Left renal cortex interstitium (tissue), 4 donors: Measurements from ENCODE around the gene BCL2L12. TPM values are rescaled to one million over a fixed set of nuclear protein-coding genes. Genes with fewer than 3 reads are reported as not detected.
A peak's percentile ranks its signal among the peaks of the same experiment; 100 is the strongest.

Source experiments
- DNase-seq, 4 donors: peaks; one replicate each; pipeline ENCODE4 v3.0.0-alpha.2; 2013; ENCODE audit warnings: low read depth in 4 of 4, low spot score in 2 of 4, missing footprints in 1 of 4
- polyA plus RNA-seq, 4 donors: library from polyadenylated mRNA; unstranded; fragments of 120-200 nt; gene quantifications; one replicate each; pipeline ENCODE4 v1.2.1, GENCODE V29; 2013; ENCODE audit not compliant: insufficient read length in 4 of 4

The BCL2L12 gene
- polyA plus RNA-seq, 4 donors: 17.6 to 33.9 (median 31.0) TPM

GRCh38 chr19:49662011-49662410, 3.7 kb upstream of the BCL2L12 start:
- no peak for DNase-seq

GRCh38 chr19:49663224-49663623, 2.5 kb upstream of the BCL2L12 start:
- DNase-seq: no peak

GRCh38 chr19:49664171-49665035, 1.3 kb upstream of the BCL2L12 start:
- peak in 1 of 4 donors; percentile 64 for DNase-seq

GRCh38 chr19:49665036-49665350, 740 bp upstream of the BCL2L12 start:
- no peak for DNase-seq

- DNase-seq: no peak
These were observed 349 bp downstream of the BCL2L12 start for GRCh38 chr19:49666120-49666444.

GRCh38 chr19:49667473-49667872, 1.7 kb downstream of the BCL2L12 start:
- no peak for DNase-seq

- no peak for DNase-seq
These were observed 3.8 kb downstream of the BCL2L12 start for GRCh38 chr19:49669516-49669915.

GRCh38 chr19:49672131-49672919, 6.6 kb downstream of the BCL2L12 start:
- no peak for DNase-seq

GRCh38 chr19:49676136-49676783, 10.5 kb downstream of the BCL2L12 start:
- DNase-seq: peak in 1 of 4 donors; percentile 98

- peak; percentile 100 for DNase-seq
These were observed 11.1 kb downstream of the BCL2L12 start for GRCh38 chr19:49676784-49677230.

GRCh38 chr19:49677231-49677900, 11.6 kb downstream of the BCL2L12 start, which contains the start of gene PRMT1:
Gene PRMT1, plus strand, starts transcription at chr19:49677271. Its CDS starts 10 bp downstream, at chr19:49677281.
- DNase-seq: no peak

GRCh38 chr19:49677901-49678674, 12.4 kb downstream of the BCL2L12 start:
- peak; percentile 66 to 88 (median 78) for DNase-seq

- no peak for DNase-seq
These were observed 13.4 kb downstream of the BCL2L12 start for GRCh38 chr19:49678985-49679770.

- no peak for DNase-seq
These were observed 14.2 kb downstream of the BCL2L12 start for GRCh38 chr19:49679771-49680413.

GRCh38 chr19:49680421-49681351, 15.0 kb downstream of the BCL2L12 start:
- DNase-seq: peak in 2 of 4 donors; percentile 83 to 87

GRCh38 chr19:49681830-49682229, 16.1 kb downstream of the BCL2L12 start:
- no peak for DNase-seq

- DNase-seq: no peak
These were observed 16.5 kb downstream of the BCL2L12 start for GRCh38 chr19:49682274-49682673.
